IMR-90 (cell line): ENCODE measurements around the gene OGFR. TPM values are rescaled to one million over a fixed set of nuclear protein-coding genes. Genes with fewer than 3 reads are reported as not detected.

Source experiments
- ATAC-seq: fragments of 200-7000 bp; cut with Tn5 transposase; 2 replicates; pipeline ENCODE4 v1.9.1; 2020; ENCODE audit warnings: low read depth, mild to moderate bottlenecking, moderate library complexity
- BruUV-seq: library from RNA; stranded (reverse); fragments of 400-500 nt; replicated peaks from 2 replicates; lab custom pipeline; 2021; lab: Mats Ljungman, UMichigan
- CTCF ChIA-PET: fragments of 300-600 bp; formaldehyde crosslinking; extraction: SDS; loops from one replicate; lab custom pipeline; 2021; ENCODE audit warnings: antibody characterized with exemption; lab: Yijun Ruan, JAX
- POLR2A ChIA-PET: fragments of 300-600 bp; sonication (Branson Sonifier 250); formaldehyde crosslinking; loops from one replicate; lab custom pipeline; 2022; ENCODE audit warnings: antibody characterized with exemption; ENCODE audit not compliant: unreplicated experiment; lab: Charles Lee
- DNase-seq: peaks from one replicate; pipeline ENCODE4 v3.0.0; 2013
- H2AFZ ChIP-seq: replicated peaks from 2 replicates; pipeline ENCODE3; 2013; ENCODE audit warnings: low read length, mild to moderate bottlenecking; ENCODE audit not compliant: poor library complexity
- H2AK5ac ChIP-seq: 2 replicates; pipeline ENCODE4 v1.6.1; 2013; ENCODE audit warnings: low read depth, low read length, inconsistent platforms
- H2AK9ac ChIP-seq: replicated peaks from 2 replicates; pipeline ENCODE3; 2013; ENCODE audit warnings: mild to moderate bottlenecking, low read depth, low read length, moderate library complexity; ENCODE audit not compliant: poor library complexity
- H2BK120ac ChIP-seq: 2 replicates; pipeline ENCODE4 v1.6.1; 2013; ENCODE audit warnings: low read depth, low read length, inconsistent platforms
- H2BK15ac ChIP-seq: 3 replicates; pipeline ENCODE4 v1.6.1; 2013; ENCODE audit warnings: low read depth, low read length, inconsistent platforms
- H2BK20ac ChIP-seq: 2 replicates; pipeline ENCODE4 v1.6.1; 2013; ENCODE audit warnings: low read depth, mild to moderate bottlenecking, inconsistent platforms, low read length, moderate library complexity
- H2BK5ac ChIP-seq: 2 replicates; pipeline ENCODE4 v1.6.1; 2013; ENCODE audit warnings: mild to moderate bottlenecking, low read depth, low read length, inconsistent platforms; ENCODE audit not compliant: poor library complexity, severe bottlenecking
- H3K14ac ChIP-seq: replicated peaks from 2 replicates; pipeline ENCODE4 v1.6.1; 2013; ENCODE audit warnings: low read depth, low read length, inconsistent platforms
- H3K18ac ChIP-seq: 2 replicates; pipeline ENCODE4 v1.6.1; 2013; ENCODE audit warnings: low read depth, low read length, control low read depth
- H3K23ac ChIP-seq: 2 replicates; pipeline ENCODE4 v1.6.1; 2013; ENCODE audit warnings: low read depth, low read length, inconsistent platforms
- H3K27ac ChIP-seq: 2 replicates; pipeline ENCODE4 v1.5.1; 2013; ENCODE audit warnings: mild to moderate bottlenecking, control low read depth, low read length; ENCODE audit not compliant: insufficient read depth
- H3K27me3 ChIP-seq: 2 replicates; pipeline ENCODE4 v1.6.1; 2013; ENCODE audit warnings: low read length; ENCODE audit not compliant: control insufficient read depth, insufficient read depth
- H3K36me3 ChIP-seq: 2 replicates; pipeline ENCODE4 v1.6.1; 2013; ENCODE audit warnings: low read length, mixed read lengths; ENCODE audit not compliant: control insufficient read depth, insufficient read depth
- H3K4ac ChIP-seq: 2 replicates; pipeline ENCODE4 v1.6.1; 2013; ENCODE audit warnings: low read depth, low read length, inconsistent platforms
- H3K4me1 ChIP-seq: 2 replicates; pipeline ENCODE4 v1.6.1; 2013; ENCODE audit warnings: low read length, mixed read lengths; ENCODE audit not compliant: control insufficient read depth, insufficient read depth
- H3K4me2 ChIP-seq: 2 replicates; pipeline ENCODE4 v1.6.1; 2013; ENCODE audit warnings: low read depth, mild to moderate bottlenecking, control low read depth, low read length, moderate library complexity
- H3K4me3 ChIP-seq: 2 replicates; pipeline ENCODE4 v1.5.1; 2013; ENCODE audit warnings: low read depth, mild to moderate bottlenecking, control low read depth, low read length, moderate library complexity; ENCODE audit not compliant: insufficient read depth
- H3K56ac ChIP-seq: 2 replicates; pipeline ENCODE4 v1.6.1; 2013; ENCODE audit warnings: low read length, inconsistent platforms; ENCODE audit not compliant: insufficient read depth; ENCODE audit errors: extremely low read depth
- H3K79me1 ChIP-seq, 2 experiments: 2 replicates each; pipeline ENCODE4 v1.6.1; 2013; ENCODE audit warnings: low read length in 2 of 2, inconsistent platforms in 1 of 2, low read depth in 1 of 2
- H3K9ac ChIP-seq: 2 replicates; pipeline ENCODE4 v1.6.1; 2013; ENCODE audit warnings: low read depth, low read length, control low read depth
- H3K9me1 ChIP-seq: 2 replicates; pipeline ENCODE4 v1.6.1; 2013; ENCODE audit warnings: low read length, inconsistent platforms; ENCODE audit not compliant: insufficient read depth
- H3K9me3 ChIP-seq: 2 replicates; pipeline ENCODE4 v1.6.1; 2013; ENCODE audit warnings: low read length; ENCODE audit not compliant: control insufficient read depth, insufficient read depth
- H4K20me1 ChIP-seq: 2 replicates; pipeline ENCODE4 v1.6.1; 2013; ENCODE audit warnings: low read length, inconsistent platforms; ENCODE audit not compliant: insufficient read depth
- H4K5ac ChIP-seq: 2 replicates; pipeline ENCODE4 v1.6.1; 2013; ENCODE audit warnings: mild to moderate bottlenecking, low read depth, low read length, control low read depth
- H4K8ac ChIP-seq, 2 experiments: 2 replicates each; pipeline ENCODE4 v1.6.1; 2013; ENCODE audit warnings: low read depth in 2 of 2, low read length in 2 of 2, control low read depth in 1 of 2, inconsistent platforms in 1 of 2
- H4K91ac ChIP-seq: 2 replicates; pipeline ENCODE4 v1.6.1; 2013; ENCODE audit warnings: low read depth, low read length, inconsistent platforms; ENCODE audit not compliant: insufficient read depth
- CEBPB ChIP-seq: IDR thresholded peaks from 2 replicates; pipeline ENCODE4 v1.6.1; 2012; ENCODE audit warnings: low read depth, low read length, improper control_type of control experiment
- CHD1 ChIP-seq: IDR thresholded peaks from 2 replicates; pipeline ENCODE4 v1.6.1; 2012; ENCODE audit warnings: low read depth, low read length, improper control_type of control experiment
- CTCF ChIP-seq: conservative IDR thresholded peaks from 2 replicates; pipeline ENCODE4 v1.5.1; 2012; ENCODE audit warnings: mild to moderate bottlenecking, low read depth, low read length, improper control_type of control experiment
- FOS ChIP-seq: fragments of 150-350 bp; IDR thresholded peaks from 2 replicates; pipeline ENCODE4 v1.6.1; 2016; ENCODE audit warnings: low read depth, low read length
- MAFK ChIP-seq: IDR thresholded peaks from 2 replicates; pipeline ENCODE4 v1.6.1; 2012; ENCODE audit warnings: low read depth, low read length, improper control_type of control experiment
- MXI1 ChIP-seq: IDR thresholded peaks from 2 replicates; pipeline ENCODE4 v1.6.1; 2012; ENCODE audit warnings: low read depth, mild to moderate bottlenecking, low read length, moderate library complexity, borderline replicate concordance
- NFE2L2 ChIP-seq: fragments of 150-350 bp; IDR thresholded peaks from 2 replicates; pipeline ENCODE4 v1.6.1; 2016; ENCODE audit warnings: low read depth, mild to moderate bottlenecking, low read length
- RAD21 ChIP-seq: IDR thresholded peaks from 2 replicates; pipeline ENCODE4 v1.6.1; 2012; ENCODE audit warnings: low read length, improper control_type of control experiment
- RCOR1 ChIP-seq: IDR thresholded peaks from 2 replicates; pipeline ENCODE4 v1.6.1; 2012; ENCODE audit warnings: mild to moderate bottlenecking, low read length, improper control_type of control experiment; ENCODE audit not compliant: insufficient replicate concordance
- RFX5 ChIP-seq: IDR thresholded peaks from 2 replicates; pipeline ENCODE4 v1.8.0; 2012; ENCODE audit warnings: low read depth, mild to moderate bottlenecking, low read length, moderate library complexity
- WGBS, 2 experiments: methylation state at CpG; one replicate each; pipeline versions ENCODE4 v1.1.5 to v1.1.7; 2013; ENCODE audit warnings: missing lambda C conversion rate in 2 of 2; ENCODE audit not compliant: insufficient read length in 1 of 2; ENCODE audit errors: extremely low coverage in 2 of 2; 5-methylcytosine and 5-hydroxymethylcytosine counted together
- dilution Hi-C: fragments of 300-500 bp; cut with HindIII; formaldehyde crosslinking; loops from one replicate; pipeline ENCODE4 v1.14.3; 2018; ENCODE audit warnings: low sequenced_read_pairs; ENCODE audit not compliant: unreplicated experiment
- in situ Hi-C: fragments of 300-500 bp; cut with MboI; formaldehyde crosslinking; loops from 3 replicates; pipeline ENCODE4 v1.14.3; 2019; ENCODE audit warnings: low sequenced_read_pairs, inconsistent platforms, mixed read lengths
- intact Hi-C: fragments of 100-400 bp; cut with micrococcal nuclease; formaldehyde crosslinking; loops from 2 replicates; pipeline ENCODE4 v1.10.0; 2022
- polyA plus RNA-seq, 3 experiments: library from polyadenylated mRNA; depleted of rRNA; stranded (reverse); fragments of >200 nt; gene quantifications; 2 replicates each; pipeline ENCODE4 v1.2.3, GENCODE V29; 2012; ENCODE audit warnings: low replicate concordance in 1 of 3
- total RNA-seq: library from RNA; depleted of rRNA; stranded (reverse); fragments of >200 nt; gene quantifications from 2 replicates; pipeline ENCODE4 v1.2.3, GENCODE V29; 2012
- TF ChIP-seq, protein P1 (sequence below): fragments of 150-350 bp; IDR thresholded peaks from 2 replicates; pipeline ENCODE4 v1.6.1; 2017; ENCODE audit warnings: mild to moderate bottlenecking, antibody characterized with exemption, low read length, low read depth

The OGFR gene
- total and polyA plus RNA-seq, 2 of the 4 experiments (the other 2 are of a cell fraction): 22.4 to 30.1 TPM

- Histone ChIP-seq H2AFZ (no peak overlapping the region), H2AK9ac (no peak overlapping the region), H2BK120ac (no peak overlapping the region), H2AK5ac (no peak overlapping the region), H3K4me3 (no peak overlapping the region), H3K4me2 (no peak overlapping the region), H3K9ac (no peak overlapping the region), H3K36me3 (no peaks in the 10 kb centered on the region), H3K27me3 (no peaks in the 10 kb centered on the region; the same call in 1 of the 2 replicates), H4K5ac (no peak overlapping the region), H3K4me1 (no peaks in the 10 kb centered on the region), H3K18ac (no peak overlapping the region), H4K20me1 (no peaks in the 10 kb centered on the region), H3K4ac (no peak overlapping the region), H4K91ac (no peak overlapping the region), H3K9me1 (no peaks in the 10 kb centered on the region), H3K9me3 (no peaks in the 10 kb centered on the region), H2BK20ac (no peak overlapping the region), H3K14ac (no peak overlapping the region), H2BK15ac (no peak overlapping the region), H3K56ac (no peak overlapping the region), H3K23ac (no peak overlapping the region), H3K79me1 (no peaks in the 10 kb centered on the region), H2BK5ac (no peak overlapping the region), H4K8ac (no peak overlapping the region), H3K27ac (no peak overlapping the region)
- POLR2A ChIA-PET: no interaction called here
- WGBS, 2 experiments: 84% methylated on average over 6 of the region's 27 CpGs; no CpG with 5 or more reads in 1 of the 2 experiments
- no peak for DNase-seq
- no peak for ATAC-seq
- no TSS peak for BruUV-seq
- no peak for TF ChIP-seq MAFK
- no peak for TF ChIP-seq FOS
- no peak for TF ChIP-seq RCOR1
- TF ChIP-seq CTCF: no peak
- no peak for TF ChIP-seq CHD1
- no peak for TF ChIP-seq MXI1
- no peak for TF ChIP-seq RFX5
- TF ChIP-seq NFE2L2: no peak
- TF ChIP-seq, protein P1, sequence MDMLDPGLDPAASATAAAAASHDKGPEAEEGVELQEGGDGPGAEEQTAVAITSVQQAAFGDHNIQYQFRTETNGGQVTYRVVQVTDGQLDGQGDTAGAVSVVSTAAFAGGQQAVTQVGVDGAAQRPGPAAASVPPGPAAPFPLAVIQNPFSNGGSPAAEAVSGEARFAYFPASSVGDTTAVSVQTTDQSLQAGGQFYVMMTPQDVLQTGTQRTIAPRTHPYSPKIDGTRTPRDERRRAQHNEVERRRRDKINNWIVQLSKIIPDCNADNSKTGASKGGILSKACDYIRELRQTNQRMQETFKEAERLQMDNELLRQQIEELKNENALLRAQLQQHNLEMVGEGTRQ: no peak
- no peak for TF ChIP-seq CEBPB
- no peak for TF ChIP-seq RAD21
- CTCF ChIA-PET: no interaction called here
- intact Hi-C loops: no loop called here
- in situ Hi-C loops: no loop called here
- dilution Hi-C loops: no loop called here
These were observed 33.7 kb downstream of the OGFR start for GRCh38 chr20:62838128-62838891.
